SU-DHL-6 (cell line): ENCODE results near the gene SBF1.

Source experiments
- EZH2phosphoT487 ChIP-seq: fragments of 200-600 bp; sonication (generic), shearing (Covaris generic); conservative IDR thresholded peaks from 2 replicates; pipeline ENCODE4 v1.6.1; 2018; ENCODE audit warnings: mild to moderate bottlenecking, antibody characterized with exemption, low read length, moderate library complexity, mixed read lengths
- TF ChIP-seq, protein P1 (sequence below): fragments of 200-600 bp; sonication (generic); IDR thresholded peaks from one replicate; pipeline ENCODE4 v1.5.1; 2017; ENCODE audit warnings: antibody characterized with exemption, mild to moderate bottlenecking, low read length, moderate library complexity; ENCODE audit not compliant: insufficient read depth, poor library complexity, severe bottlenecking

DNA sequence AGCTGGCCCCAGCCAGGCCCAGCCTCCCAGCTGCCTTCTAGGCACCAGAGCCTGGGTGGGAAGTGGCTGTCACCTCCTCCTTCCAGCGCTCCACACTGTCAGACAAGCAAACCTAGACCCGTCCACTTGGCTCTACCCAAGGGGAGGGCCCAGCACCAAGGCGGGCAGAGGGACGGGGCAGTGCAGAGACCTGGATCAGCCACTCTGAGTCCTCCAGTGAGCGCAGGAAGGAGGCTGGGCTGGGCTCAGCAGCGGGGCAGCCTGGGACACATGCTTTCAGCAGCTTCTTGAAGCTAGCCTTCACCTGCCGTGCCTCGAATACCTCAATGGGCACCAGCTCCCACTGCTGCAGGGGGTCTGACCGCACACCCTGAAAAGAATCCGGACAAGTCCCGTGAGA lies 18.8 kb downstream of the SBF1 start:
- TF ChIP-seq, protein P1, sequence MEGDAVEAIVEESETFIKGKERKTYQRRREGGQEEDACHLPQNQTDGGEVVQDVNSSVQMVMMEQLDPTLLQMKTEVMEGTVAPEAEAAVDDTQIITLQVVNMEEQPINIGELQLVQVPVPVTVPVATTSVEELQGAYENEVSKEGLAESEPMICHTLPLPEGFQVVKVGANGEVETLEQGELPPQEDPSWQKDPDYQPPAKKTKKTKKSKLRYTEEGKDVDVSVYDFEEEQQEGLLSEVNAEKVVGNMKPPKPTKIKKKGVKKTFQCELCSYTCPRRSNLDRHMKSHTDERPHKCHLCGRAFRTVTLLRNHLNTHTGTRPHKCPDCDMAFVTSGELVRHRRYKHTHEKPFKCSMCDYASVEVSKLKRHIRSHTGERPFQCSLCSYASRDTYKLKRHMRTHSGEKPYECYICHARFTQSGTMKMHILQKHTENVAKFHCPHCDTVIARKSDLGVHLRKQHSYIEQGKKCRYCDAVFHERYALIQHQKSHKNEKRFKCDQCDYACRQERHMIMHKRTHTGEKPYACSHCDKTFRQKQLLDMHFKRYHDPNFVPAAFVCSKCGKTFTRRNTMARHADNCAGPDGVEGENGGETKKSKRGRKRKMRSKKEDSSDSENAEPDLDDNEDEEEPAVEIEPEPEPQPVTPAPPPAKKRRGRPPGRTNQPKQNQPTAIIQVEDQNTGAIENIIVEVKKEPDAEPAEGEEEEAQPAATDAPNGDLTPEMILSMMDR = no peak
- no peak for TF ChIP-seq EZH2phosphoT487
